ENCODE measurements around the gene FMNL2.
A peak's percentile ranks its signal among the peaks of the same experiment; 100 is the strongest.

Gene FMNL2

GRCh38 chr2:152550386-152550785 is 215.4 kb downstream of the FMNL2 start (continued):
- TF ChIP-seq ARNTL (CRISPR knock-in tag; IDR thresholded peaks at IDR 0.05; ENCODE audit: borderline replicate concordance, low read depth): no peak
- TF ChIP-seq PPARA (CRISPR knock-in tag; IDR thresholded peaks at IDR 0.05; ENCODE audit: borderline replicate concordance): no peak
- TF ChIP-seq, protein P1, sequence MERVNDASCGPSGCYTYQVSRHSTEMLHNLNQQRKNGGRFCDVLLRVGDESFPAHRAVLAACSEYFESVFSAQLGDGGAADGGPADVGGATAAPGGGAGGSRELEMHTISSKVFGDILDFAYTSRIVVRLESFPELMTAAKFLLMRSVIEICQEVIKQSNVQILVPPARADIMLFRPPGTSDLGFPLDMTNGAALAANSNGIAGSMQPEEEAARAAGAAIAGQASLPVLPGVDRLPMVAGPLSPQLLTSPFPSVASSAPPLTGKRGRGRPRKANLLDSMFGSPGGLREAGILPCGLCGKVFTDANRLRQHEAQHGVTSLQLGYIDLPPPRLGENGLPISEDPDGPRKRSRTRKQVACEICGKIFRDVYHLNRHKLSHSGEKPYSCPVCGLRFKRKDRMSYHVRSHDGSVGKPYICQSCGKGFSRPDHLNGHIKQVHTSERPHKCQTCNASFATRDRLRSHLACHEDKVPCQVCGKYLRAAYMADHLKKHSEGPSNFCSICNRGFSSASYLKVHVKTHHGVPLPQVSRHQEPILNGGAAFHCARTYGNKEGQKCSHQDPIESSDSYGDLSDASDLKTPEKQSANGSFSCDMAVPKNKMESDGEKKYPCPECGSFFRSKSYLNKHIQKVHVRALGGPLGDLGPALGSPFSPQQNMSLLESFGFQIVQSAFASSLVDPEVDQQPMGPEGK (CRISPR knock-in tag; IDR thresholded peaks at IDR 0.05; ENCODE audit: borderline replicate concordance): no peak
- no peak for TF ChIP-seq ZNF8 (CRISPR knock-in tag; IDR thresholded peaks at IDR 0.05)
- no peak for TF ChIP-seq ISL1 (CRISPR knock-in tag; IDR thresholded peaks at IDR 0.05)
- TF ChIP-seq, protein P2, sequence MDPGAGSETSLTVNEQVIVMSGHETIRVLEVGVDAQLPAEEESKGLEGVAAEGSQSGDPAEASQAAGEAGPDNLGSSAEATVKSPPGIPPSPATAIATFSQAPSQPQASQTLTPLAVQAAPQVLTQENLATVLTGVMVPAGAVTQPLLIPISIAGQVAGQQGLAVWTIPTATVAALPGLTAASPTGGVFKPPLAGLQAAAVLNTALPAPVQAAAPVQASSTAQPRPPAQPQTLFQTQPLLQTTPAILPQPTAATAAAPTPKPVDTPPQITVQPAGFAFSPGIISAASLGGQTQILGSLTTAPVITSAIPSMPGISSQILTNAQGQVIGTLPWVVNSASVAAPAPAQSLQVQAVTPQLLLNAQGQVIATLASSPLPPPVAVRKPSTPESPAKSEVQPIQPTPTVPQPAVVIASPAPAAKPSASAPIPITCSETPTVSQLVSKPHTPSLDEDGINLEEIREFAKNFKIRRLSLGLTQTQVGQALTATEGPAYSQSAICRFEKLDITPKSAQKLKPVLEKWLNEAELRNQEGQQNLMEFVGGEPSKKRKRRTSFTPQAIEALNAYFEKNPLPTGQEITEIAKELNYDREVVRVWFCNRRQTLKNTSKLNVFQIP (CRISPR knock-in tag; IDR thresholded peaks at IDR 0.05; ENCODE audit: borderline replicate concordance, low read depth): no peak
- TF ChIP-seq SNAI2 (CRISPR knock-in tag; IDR thresholded peaks at IDR 0.05): no peak

DNA sequence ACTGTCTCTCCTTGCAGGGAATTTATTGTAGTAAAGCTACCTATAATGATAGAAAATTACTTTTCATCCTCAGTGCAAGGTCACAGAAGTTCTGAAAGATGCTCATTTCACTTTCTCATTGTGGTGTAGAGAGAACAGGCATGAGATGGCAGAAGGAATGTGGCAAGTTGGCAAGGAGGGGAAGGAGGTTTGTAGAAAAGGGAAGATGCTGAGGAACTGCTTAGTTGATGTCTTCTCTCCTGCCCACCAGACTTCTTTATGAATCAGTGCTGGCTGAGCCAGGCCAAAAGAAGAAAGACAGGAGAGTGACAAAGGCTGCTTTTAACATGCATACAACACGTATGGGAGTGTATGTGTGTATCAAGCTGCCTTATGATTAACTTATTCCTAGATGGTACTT is 217.9 kb downstream of the FMNL2 start:
- no peak for ATAC-seq
- TF ChIP-seq GLIS3 (CRISPR knock-in tag; IDR thresholded peaks at IDR 0.05) (no peak), SNAI2 (CRISPR knock-in tag; IDR thresholded peaks at IDR 0.05) (no peak), CSDC2 (CRISPR knock-in tag; IDR thresholded peaks at IDR 0.05) (no peak), ZFP3 (CRISPR knock-in tag; IDR thresholded peaks at IDR 0.05) (no peak), ISL1 (CRISPR knock-in tag; IDR thresholded peaks at IDR 0.05) (no peak), ESRRG (CRISPR knock-in tag; IDR thresholded peaks at IDR 0.05) (no peak), ARNTL (CRISPR knock-in tag; IDR thresholded peaks at IDR 0.05; ENCODE audit: borderline replicate concordance, low read depth) (no peak), ZC3H10 (CRISPR knock-in tag; IDR thresholded peaks at IDR 0.05) (no peak), ZNF565 (CRISPR knock-in tag; conservative IDR thresholded peaks at IDR 0.05; ENCODE audit: low read depth) (no peak), ZNF8 (CRISPR knock-in tag; IDR thresholded peaks at IDR 0.05) (no peak)
- TF ChIP-seq, protein P2 (CRISPR knock-in tag; IDR thresholded peaks at IDR 0.05; ENCODE audit: borderline replicate concordance, low read depth): no peak

DNA sequence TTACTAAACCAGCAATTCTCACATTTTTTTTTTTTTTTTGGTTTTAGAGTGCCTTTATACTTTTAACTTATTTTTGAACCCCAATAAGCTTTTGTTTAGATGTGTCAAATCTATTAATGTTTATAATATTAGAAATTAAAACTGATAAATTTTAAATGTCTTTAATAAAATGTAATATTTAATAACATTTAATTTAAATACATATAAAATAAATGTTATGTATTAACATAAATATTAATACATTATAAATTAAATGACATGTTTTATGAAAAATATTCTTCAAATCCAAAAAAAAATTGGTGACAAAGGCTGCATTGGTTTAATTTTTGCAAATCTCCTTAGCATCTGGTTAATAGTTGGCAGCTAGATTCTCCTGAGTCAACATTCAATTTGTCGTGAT is 218.5 kb downstream of the FMNL2 start:
- TF ChIP-seq RARB (CRISPR knock-in tag; IDR thresholded peaks at IDR 0.05) (no peak), ZNF8 (CRISPR knock-in tag; IDR thresholded peaks at IDR 0.05) (no peak), TOX (CRISPR knock-in tag; IDR thresholded peaks at IDR 0.05; ENCODE audit: borderline replicate concordance) (no peak)
- ATAC-seq: no peak

DNA sequence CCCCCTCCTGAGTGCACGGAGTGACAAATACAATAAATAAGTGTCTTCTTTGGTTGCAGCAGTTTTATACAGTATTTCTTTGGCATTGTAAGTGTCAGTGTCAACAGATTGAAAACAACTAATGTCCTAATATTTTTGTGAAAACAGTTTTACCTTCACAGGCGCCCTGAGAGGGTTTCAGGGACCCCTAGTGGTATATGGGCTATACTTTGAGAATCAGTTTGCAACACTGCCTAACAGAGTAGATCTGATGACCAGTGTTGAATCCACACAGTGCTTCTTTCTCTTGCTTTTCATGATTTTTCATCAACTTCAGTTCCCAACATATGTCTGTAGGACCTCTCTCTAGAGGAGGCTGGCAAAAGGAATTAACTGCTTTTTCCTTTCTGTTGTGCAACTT is 220.1 kb downstream of the FMNL2 start:
- TF ChIP-seq CREB5 (CRISPR knock-in tag; IDR thresholded peaks at IDR 0.05; ENCODE audit: low read depth): no peak
- no peak for TF ChIP-seq ZNF70 (CRISPR knock-in tag; IDR thresholded peaks at IDR 0.05)
- no peak for TF ChIP-seq CSRNP3 (CRISPR knock-in tag; IDR thresholded peaks at IDR 0.05)
- TF ChIP-seq ZC3H10 (CRISPR knock-in tag; IDR thresholded peaks at IDR 0.05): no peak
- TF ChIP-seq SNAI2 (CRISPR knock-in tag; IDR thresholded peaks at IDR 0.05): no peak
- no peak for TF ChIP-seq ZFP3 (CRISPR knock-in tag; IDR thresholded peaks at IDR 0.05)
- TF ChIP-seq TOX (CRISPR knock-in tag; IDR thresholded peaks at IDR 0.05; ENCODE audit: borderline replicate concordance): no peak
- no peak for TF ChIP-seq ESRRG (CRISPR knock-in tag; IDR thresholded peaks at IDR 0.05)
- TF ChIP-seq ZFP30 (CRISPR knock-in tag; IDR thresholded peaks at IDR 0.05): no peak
- no peak for TF ChIP-seq TCF4 (CRISPR knock-in tag; IDR thresholded peaks at IDR 0.05; ENCODE audit: borderline replicate concordance)
- TF ChIP-seq ARNTL (CRISPR knock-in tag; IDR thresholded peaks at IDR 0.05; ENCODE audit: borderline replicate concordance, low read depth): no peak
- TF ChIP-seq OSR1 (CRISPR knock-in tag; IDR thresholded peaks at IDR 0.05): no peak
- TF ChIP-seq ZNF8 (CRISPR knock-in tag; IDR thresholded peaks at IDR 0.05): no peak
- peak; percentile 47; the same call in 2 of the 3 replicates for ATAC-seq
